Adrenal gland (tissue), 12 donors: Measurements from ENCODE around the gene NYAP1. TPM values are rescaled to one million over a fixed set of nuclear protein-coding genes. Genes with fewer than 3 reads are reported as not detected.

Experiments used
- DNase-seq, 7 donors: peaks; one replicate each; pipeline ENCODE4 v3.0.0-alpha.2; 2019 to 2020
- H3K27ac ChIP-seq, 5 donors: fragments of 200-600 bp; sonication (generic) in 4 of 5; 1 replicate in 3 of 5; 2 replicates in 2 of 5; pipeline versions ENCODE4 v1.5.1 to v1.8.0; 2016 to 2020; ENCODE audit warnings: mild to moderate bottlenecking in 1 of 5
- H3K27me3 ChIP-seq: fragments of 200-600 bp; 2 replicates; pipeline ENCODE4 v1.8.0; 2021
- H3K36me3 ChIP-seq, 2 donors: fragments of 200-600 bp; replicated peaks in 1 of 2; 1 replicate in 1 of 2; 2 replicates in 1 of 2; pipeline versions ENCODE4 v1.5.1 to v1.8.0; 2018 to 2022
- H3K4me1 ChIP-seq, 2 donors: fragments of 200-600 bp; replicated peaks in 1 of 2; 1 replicate in 1 of 2; 2 replicates in 1 of 2; pipeline versions ENCODE4 v1.5.1 to v1.8.0; 2018 to 2021
- H3K4me3 ChIP-seq, 4 donors: fragments of 200-600 bp; sonication (generic) in 3 of 4; one replicate each; pipeline ENCODE4 v1.5.1; 2016 to 2018
- H3K9me3 ChIP-seq, 3 donors: fragments of 200-600 bp; sonication (generic) in 1 of 3; replicated peaks in 1 of 3; 1 replicate in 2 of 3; 2 replicates in 1 of 3; pipeline versions ENCODE4 v1.5.1 to v1.8.0; 2016 to 2021
- CTCF ChIP-seq, 6 experiments: fragments of 450-650 bp in 4 of 6; fragments of 200-600 bp in 2 of 6; sonication (generic) in 1 of 6; IDR thresholded peaks; 1 replicate in 5 of 6; 2 replicates in 1 of 6; pipeline versions ENCODE4 v1.5.1 to v1.8.0; 2016 to 2021; ENCODE audit warnings: antibody characterized with exemption in 6 of 6, mild to moderate bottlenecking in 2 of 6, moderate library complexity in 1 of 6
- POLR2A ChIP-seq, 2 donors: fragments of 450-650 bp; IDR thresholded peaks; one replicate each; pipeline ENCODE4 v1.6.1; 2017; ENCODE audit warnings: antibody characterized with exemption in 2 of 2, mild to moderate bottlenecking in 2 of 2, moderate library complexity in 1 of 2
- WGBS, 4 donors: extraction: QIAGEN DNeasy Blood & Tissue Kit in 2 of 4; methylation state at CpG; one replicate each; pipeline versions ENCODE4 v1.1.5 to v1.1.7; 2013 to 2017; 5-methylcytosine and 5-hydroxymethylcytosine counted together
- intact Hi-C, 2 donors: fragments of 100-400 bp; cut with DNase I; formaldehyde crosslinking; loops; one replicate each; pipeline versions ENCODE4 v1.14.1 to v1.15.0; 2022 to 2023
- polyA plus RNA-seq, 3 donors: library from polyadenylated mRNA; stranded (reverse); fragments of 200-250 nt in 2 of 3; fragments of 350-450 nt in 1 of 3; fragmentation: Illumina TruSeq in 1 of 3; extraction: RNeasy Lipid Tissue Mini Kit (QIAGEN cat#74804) in 1 of 3; gene quantifications; one replicate each; pipeline ENCODE4 v1.2.3, GENCODE V29; 2013 to 2014
- total RNA-seq, 9 donors: library from RNA; depleted of rRNA in 4 of 9; stranded (reverse); fragments of >200 nt in 4 of 9; fragments of 120-200 nt in 1 of 9; fragmentation: NEBNext Ultra II Directional in 1 of 9; extraction: Animal tissue kit (Norgen Biotek cat#: 25700) in 1 of 9; gene quantifications; one replicate each; pipeline versions ENCODE4 v1.1.0 to v1.2.4, GENCODE V29; 2013 to 2023
- donor health status: healthy with polysubstance abuse.
- donor health status: Bipolar disorder and iron deficiency.
- donor health status: DM: yes; HTN: yes; CAD: no.
- donor health status: DM: no; HTN: no; CAD: no.
- donor health status: DM: no; HTN: no; CAD: no.
- donor health status: DM: yes; HTN: yes; CAD: no.

NYAP1 gene
- total and polyA plus RNA-seq, 12 donors = 0.79 to 26.1 (median 3.2) TPM; not detected in 1

- H3K4me3 ChIP-seq = no peak overlapping the region
Measured at GRCh38 chr7:100472854-100473499, 10.8 kb upstream of the NYAP1 start.

GRCh38 chr7:100475549-100475948 lies 8.2 kb upstream of the NYAP1 start:
- DNase-seq = no peak
- WGBS, 4 donors = 44 to 61% (median 57%) methylated on average over 9 of the region's 9 CpGs
- H3K4me1 ChIP-seq = peaks cover 29 to 53% of the 10 kb centered on the region in 2 donors
- intact Hi-C loops = loop anchor here in 1 of 2 donors (5.0 kb wide), 1 partner anchor 87 kb away; no protein-coding TSS in a partner anchor
- H3K27ac ChIP-seq = peak overlapping the region in 2 of 5 donors; percentile 54 to 71
- H3K36me3 ChIP-seq = peaks cover 0 to 26% of the 10 kb centered on the region in 2 donors
- no peaks in the 10 kb centered on the region for H3K9me3 ChIP-seq
- TF ChIP-seq CTCF (IDR thresholded peaks at IDR 0.05) (no peak), POLR2A (IDR thresholded peaks at IDR 0.05) (no peak)
- no peaks in the 10 kb centered on the region for H3K27me3 ChIP-seq
- no peak overlapping the region for H3K4me3 ChIP-seq

More at GRCh38 chr7:100472854-100473499, 10.8 kb upstream of the NYAP1 start:
- no peaks in the 10 kb centered on the region for H3K9me3 ChIP-seq
- H3K4me1 ChIP-seq = peaks cover 29 to 54% of the 10 kb centered on the region in 2 donors
- 55 to 75% (median 59%) methylated on average over 9 to 14 of the region's 14 CpGs for whole genome bisulfite sequencing, 4 donors
- TF ChIP-seq POLR2A (IDR thresholded peaks at IDR 0.05) = no peak
- TF ChIP-seq CTCF (IDR thresholded peaks at IDR 0.05) = no peak
- H3K36me3 ChIP-seq = peaks cover 0 to 37% of the 10 kb centered on the region in 2 donors
- peak overlapping the region in 3 of 5 donors; percentile 10 to 78 (median 60) for H3K27ac ChIP-seq
- no peaks in the 10 kb centered on the region for H3K27me3 ChIP-seq
- peak in 1 of 7 donors; percentile 41 for DNase-seq
- intact Hi-C loops = no loop called here

GRCh38 chr7:100476101-100476780 lies 7.5 kb upstream of the NYAP1 start:
- Histone ChIP-seq H3K27ac (peak overlapping the region in 2 of 5 donors; percentile 54 to 71), H3K4me3 (peak overlapping the region in 1 of 4 donors; percentile 93), H3K4me1 (peaks cover 29 to 53% of the 10 kb centered on the region in 2 donors), H3K9me3 (no peaks in the 10 kb centered on the region), H3K36me3 (peaks cover 0 to 25% of the 10 kb centered on the region in 2 donors), H3K27me3 (no peaks in the 10 kb centered on the region)
- TF ChIP-seq POLR2A (IDR thresholded peaks at IDR 0.05) (no peak), CTCF (IDR thresholded peaks at IDR 0.05) (no peak)
- DNase-seq = peak in 1 of 7 donors; percentile 13
- 2 to 12% (median 8%) methylated on average over 6 of the region's 6 CpGs for WGBS, 4 donors
- intact Hi-C loops = loop anchor here in 1 of 2 donors (5.0 kb wide), 1 partner anchor 86 kb away; no protein-coding TSS in a partner anchor
